Hematopoietic multipotent progenitor cell treated with erythropoietin and hydrocortisone succinate and interleukin-3 and kit ligand, for 15 days (in vitro differentiated cells): Measurements from ENCODE around the gene PKP2.
"Not testable (repeated sequence)": the region's sequence is repeated elsewhere in the genome, so short reads cannot be mapped to it uniquely, and the experiment has no call there.

Source experiments
- DNase-seq: peaks from one replicate; pipeline ENCODE4 v3.0.0-alpha.2; 2015; ENCODE audit warnings: low spot score

The PKP2 gene

DNA sequence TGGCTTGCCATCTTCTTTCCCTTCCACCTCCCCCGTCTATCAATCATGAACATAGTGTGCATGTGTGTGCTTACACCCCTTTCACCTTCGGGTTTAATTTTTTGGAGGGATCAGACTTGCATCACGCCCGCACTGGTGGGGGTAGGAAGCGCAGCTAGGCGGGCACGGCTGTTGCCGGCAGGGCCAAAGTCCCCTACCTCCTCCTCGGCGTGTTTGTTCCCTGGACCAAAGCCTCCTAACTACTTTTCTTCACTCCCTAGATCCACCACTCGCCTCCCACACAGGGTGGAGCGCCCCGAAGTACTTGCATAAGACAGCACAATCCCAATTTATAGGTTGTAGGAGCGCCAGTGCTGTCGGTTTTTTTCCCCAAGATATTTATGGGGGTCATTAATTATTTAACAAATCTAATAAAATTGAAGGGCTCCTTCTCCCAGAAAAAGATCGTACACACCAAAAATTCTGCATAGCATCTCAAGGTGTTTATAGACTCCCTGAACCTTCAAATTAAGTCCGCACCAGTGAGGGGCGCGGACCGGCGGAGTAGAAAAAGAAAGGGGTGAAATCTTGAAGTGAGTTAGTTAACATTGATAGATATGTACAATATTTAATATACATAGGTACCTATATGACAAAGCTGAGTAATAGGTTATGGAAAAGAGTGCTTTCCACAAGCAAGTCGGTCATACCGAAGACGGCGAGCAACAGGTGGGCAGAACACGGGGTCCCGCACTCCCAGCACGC lies 717 bp downstream of the PKP2 start:
- DNase-seq = no peak

DNA sequence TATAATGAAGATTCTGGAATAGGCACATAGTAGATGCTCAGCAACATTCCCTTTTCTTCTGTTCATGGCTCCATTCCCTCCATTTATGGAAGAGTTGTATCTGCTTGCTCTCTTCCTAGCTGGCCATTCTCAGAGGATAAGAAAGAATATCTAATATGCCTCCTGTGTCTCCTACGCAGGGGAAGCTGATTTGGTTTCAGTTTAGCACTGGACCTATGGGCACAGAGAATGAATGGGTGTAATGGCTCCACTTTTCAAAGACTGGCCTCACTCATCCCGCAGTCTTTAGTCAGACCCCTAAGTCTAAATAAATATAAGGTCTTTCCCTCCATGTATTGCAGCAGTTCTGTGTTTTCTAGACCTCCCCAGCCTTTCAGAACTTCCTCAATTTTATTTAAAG lies 2.0 kb downstream of the PKP2 start:
- no peak for DNase-seq

DNA sequence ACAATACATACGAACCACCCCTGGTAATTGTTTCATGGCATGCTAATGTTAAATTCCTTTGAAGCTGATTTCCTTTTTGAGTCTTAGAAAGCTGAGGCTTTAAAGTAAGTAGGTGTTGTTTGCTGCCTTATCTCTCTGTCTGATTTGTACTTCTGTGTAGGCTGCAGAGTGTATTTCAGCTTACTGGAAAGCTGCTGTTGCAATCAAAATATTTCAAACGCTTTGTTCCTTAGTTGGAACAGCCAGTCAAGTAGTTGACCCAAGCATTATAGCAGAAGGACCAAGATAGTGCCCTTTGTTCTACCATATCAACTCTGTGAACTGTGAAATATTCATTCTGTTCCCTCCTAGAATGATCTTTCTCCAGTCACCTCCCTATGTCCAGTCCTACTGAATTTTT lies 3.1 kb downstream of the PKP2 start:
- no peak for DNase-seq

DNA sequence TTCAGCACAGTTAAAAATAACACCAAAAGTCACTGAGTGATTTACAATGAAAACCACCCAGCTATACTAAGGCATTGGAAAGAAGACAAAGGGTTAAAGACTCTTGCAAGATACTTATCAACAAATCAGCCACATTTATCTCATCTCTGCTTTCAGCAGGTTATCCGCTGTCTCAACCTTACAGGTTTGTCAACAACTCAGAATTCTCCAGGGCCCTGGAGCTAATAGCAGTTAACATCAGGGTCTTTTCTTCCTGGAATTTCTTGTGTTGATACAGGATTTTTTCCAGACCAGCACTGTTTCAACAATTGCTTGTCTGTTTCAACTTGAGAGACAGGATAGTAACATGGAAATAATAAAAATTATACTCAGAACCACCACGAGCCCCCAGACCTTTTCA lies 3.5 kb downstream of the PKP2 start:
- no peak for DNase-seq

DNA sequence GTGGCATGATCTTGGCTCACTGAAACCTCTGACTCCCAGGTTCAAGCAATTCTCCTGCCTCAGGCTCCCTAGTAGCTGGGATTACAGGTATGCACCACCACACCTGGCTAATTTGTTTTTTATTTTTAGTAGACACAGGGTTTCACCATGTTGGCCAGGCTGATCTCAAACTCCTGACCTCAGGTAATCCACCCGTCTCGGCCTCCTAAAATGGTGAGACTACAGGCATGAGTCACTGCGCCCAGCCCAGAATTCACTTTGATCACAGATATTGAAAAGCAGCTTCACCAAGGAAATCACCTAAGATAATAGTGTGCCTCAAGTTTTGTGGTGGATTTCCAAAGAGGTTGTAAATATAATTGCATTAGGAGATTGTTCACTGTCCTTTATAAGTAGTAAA lies 4.2 kb downstream of the PKP2 start:
- DNase-seq = not testable (repeated sequence)

DNA sequence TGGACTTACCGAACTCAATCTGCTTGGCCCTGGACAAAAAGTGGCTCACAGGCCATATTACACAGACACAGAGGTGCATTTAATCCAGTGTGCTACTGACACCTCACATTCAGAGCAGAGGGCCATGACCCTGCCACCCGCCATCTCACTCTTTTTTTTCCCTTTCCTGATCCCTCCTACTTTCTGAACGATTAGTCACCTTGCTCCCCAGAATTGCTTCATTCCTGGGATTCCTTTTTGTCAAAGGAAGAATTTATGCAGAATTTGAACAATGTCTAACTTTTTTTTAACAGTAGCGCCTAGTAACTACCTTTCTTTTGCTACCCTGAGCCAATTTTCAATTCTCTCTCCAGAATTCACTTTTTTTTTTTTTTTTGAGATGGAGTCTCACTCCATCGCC lies 4.6 kb downstream of the PKP2 start:
- no peak for DNase-seq

DNA sequence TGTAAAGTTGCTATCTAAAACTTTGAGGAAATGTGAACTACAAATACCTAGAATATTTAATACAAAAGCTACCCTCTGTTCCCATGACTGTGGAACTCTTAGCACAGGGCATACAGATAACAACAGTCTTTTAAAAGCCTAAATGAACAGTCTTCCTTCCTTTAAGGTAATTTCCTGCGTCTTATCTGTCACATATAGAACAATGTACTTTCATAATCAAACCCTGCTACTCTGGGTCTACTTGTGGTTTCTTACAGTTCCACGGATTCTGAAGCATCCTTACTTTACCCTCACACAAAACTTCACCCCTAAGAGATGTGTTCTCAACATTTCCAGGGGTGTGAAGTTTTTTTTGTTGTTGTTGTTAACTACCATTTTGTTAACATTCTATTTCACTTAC lies 5.1 kb downstream of the PKP2 start:
- DNase-seq = no peak

DNA sequence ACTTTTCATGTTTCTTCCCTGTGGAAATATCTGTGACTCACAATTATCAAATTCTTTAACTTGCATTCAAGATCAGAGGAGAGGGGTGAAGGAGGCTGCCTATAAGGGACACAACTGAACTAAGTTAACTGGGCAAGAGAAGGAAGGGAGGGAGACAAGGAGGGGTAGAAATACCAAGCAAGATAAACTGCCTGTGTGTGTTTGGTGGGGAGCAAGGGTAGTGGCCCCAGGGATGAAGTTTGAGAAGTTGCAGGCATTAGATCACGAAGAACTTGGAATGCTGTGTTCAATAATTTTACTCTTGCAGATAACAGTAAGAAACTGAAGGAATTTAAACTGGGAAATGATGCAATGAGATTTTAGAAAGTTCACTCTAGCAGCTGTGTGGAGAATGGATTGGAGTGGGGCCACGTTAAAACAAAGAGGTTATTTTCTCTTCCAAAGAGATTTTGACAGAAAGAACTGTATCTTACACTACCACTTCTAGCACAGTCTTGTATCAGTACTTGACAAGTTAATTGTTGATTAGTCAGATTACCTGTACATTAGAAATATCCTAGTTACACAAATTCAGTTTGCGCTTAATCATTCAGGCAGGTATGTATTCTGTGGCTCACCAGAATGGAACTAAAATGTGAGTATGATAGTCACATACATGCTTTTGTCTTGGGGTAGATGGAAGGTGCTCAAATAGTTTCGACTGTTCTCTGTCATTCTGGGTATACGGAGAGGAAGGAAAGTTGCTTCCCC lies 7.4 kb downstream of the PKP2 start:
- DNase-seq = no peak

DNA sequence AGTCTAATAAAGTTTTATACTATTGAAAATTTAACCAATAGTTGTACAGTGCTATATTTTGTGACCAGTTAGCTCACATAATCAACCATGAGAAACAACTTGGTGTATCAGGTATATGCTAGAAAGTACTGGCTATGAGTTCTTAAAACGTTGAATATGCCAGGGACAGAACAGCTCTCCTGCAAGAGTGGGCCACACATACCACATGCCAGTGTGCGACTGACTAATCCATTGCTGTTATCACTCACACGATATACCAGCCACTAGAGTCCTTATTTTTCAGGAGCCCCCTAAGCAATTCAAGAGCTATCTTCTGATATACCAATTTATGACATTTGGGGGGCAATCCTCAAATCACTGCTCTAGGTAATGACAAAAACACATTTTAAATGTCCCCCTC lies 9.5 kb downstream of the PKP2 start:
- DNase-seq = no peak

DNA sequence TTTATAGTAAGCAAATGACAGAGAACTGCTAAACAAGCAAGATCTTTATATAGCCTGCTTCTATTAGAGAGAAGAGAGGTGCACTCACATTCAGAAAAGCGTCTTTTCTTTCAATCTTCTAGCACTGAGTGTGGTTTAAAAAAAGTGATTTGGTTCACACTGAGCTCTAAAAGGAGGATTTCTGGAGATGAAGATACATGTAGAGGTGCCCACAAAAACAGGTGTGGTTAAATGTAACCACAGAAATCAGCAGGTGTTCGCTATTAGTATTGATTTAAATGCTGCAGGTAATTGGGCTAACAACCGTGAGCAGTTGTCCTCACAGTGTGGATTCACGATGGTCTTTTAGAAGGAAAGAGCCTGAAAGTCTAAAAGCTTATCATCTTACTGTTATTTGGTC lies 10.7 kb downstream of the PKP2 start:
- no peak for DNase-seq

DNA sequence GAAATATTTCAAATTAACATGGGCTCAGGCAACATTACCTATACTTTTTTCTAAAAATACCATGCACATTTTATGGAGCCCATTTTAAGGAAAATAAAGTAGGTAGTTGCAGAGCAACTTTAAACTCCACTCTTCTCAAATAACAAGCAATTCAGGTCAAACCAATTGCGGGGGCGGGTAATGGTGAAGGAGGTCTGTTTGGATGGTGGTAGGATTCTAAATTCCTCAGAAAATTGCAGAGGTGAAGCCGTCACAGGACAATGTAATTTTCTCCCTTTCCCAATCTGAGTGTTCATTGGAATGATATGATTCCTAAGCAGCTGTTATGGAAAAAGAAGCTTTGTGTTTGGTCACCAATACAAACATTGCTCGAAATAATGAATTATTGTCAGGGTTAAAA lies 11.6 kb downstream of the PKP2 start:
- no peak for DNase-seq

DNA sequence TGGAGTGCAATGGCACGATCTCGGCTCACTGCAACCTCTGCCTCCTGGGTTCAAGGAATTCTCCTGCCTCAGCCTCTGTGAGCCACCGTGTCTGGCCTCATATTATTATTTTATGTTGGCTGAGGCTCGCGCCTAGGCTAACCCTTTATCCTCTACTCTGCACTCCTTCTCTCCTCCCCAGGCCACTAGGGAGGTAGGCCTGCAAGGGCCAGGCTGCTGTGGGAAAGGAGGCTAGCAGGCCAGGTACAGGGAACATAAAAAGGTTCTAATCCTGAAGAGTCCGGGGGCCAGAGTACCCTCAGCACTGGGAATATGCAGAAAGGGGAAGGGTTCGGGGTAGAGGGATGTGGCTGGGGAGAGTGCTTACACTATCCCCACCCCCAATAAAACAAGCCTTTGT lies 14.9 kb downstream of the PKP2 start:
- no peak for DNase-seq

DNA sequence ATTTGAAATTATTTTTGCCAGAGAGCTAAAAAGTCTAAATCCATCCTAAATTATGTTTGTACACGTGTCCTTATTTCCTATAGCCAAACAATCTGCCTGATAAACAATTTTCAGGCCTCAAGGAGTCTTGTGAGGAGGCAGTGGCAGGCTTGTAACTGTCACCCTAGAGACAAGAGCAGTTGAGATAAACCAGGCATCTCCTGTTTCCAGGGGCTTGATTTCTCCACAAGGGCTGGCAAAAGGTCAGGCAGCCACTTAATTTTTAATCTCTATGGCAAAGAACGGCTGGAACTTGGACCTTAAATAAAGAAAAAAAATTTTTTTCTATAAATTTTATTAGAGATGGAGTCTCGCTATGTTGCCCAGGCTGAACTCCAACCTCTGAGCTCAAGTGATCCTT lies 15.5 kb downstream of the PKP2 start:
- DNase-seq = no peak

DNA sequence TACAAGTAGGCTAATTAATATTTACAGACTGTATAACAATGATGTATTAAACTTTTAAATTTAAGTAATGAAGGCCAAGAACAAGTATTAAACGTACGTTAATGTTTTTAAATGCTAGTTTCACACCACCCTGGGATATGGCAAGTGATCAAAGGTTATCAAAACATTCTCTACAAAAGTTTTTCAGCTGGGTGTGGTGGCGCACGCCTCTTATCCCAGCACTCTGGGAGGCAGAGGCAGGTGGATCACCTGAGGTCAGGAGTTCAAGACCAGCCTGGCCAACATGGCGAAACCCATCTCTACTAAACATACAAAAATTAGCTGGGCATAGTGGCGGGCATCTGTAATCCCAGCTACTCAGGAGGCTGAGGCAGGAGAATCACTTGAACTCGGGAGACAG lies 17.5 kb downstream of the PKP2 start:
- not testable (repeated sequence) for DNase-seq

DNA sequence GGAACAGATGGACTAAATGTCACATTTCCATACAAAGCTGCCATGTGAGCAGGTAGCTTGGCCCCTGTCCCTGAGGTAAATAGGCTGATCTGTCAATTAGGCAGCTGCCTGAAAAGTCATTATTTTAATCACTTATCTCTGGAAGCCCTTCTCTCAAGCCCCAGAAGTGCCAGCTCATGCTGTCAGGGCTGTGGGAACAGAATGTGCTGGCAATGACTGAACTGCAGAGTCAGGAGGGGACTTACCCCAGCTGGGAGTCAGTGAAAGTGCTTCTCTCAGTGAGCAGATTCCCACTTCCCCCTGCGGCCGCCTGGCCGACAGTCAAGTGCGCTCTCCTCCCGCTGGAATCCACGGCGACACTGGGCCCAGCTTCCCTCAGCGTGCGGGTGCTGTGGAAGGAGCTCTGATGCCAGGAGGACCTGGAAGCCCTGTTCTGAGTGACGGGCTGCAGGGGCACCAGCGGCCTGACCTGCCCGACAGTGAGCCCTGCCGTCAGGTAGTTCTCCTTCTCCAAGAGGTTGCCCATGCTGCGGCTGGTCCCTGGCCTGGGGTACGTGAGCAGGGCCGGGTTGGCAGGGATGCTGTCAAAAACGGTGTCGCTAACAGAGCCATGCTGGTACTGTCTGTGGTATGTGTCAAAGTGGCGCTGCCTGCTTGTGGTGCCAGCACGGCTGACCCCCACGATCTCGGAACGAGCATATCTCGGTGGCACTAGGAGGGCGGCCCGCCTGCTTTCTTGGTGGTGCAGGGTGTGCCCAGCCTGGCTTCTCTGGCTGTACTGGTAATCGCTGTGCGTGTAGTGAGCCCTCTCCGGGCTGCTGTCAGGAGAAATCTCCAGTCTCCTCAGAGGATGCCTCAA lies 18.7 kb downstream of the PKP2 start:
- no peak for DNase-seq

DNA sequence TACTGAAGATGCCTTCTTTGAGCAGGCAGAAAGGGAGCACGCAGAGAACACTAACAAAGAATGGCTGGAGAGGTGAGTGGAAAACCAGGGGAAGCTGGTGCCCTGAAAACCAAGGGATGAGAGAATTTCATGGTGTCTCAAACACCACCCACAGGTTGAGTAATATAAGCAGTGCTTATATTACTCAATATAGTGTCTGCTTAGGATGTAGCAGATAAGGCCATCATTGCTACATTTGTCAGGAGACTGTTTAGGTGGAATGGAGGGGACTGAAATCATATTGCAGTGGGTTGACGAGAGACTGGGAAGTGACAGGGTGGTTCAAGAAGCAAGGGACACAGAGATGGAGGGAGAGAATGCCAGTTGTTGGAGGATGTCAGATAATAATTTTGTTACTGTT lies 20.6 kb downstream of the PKP2 start:
- no peak for DNase-seq

DNA sequence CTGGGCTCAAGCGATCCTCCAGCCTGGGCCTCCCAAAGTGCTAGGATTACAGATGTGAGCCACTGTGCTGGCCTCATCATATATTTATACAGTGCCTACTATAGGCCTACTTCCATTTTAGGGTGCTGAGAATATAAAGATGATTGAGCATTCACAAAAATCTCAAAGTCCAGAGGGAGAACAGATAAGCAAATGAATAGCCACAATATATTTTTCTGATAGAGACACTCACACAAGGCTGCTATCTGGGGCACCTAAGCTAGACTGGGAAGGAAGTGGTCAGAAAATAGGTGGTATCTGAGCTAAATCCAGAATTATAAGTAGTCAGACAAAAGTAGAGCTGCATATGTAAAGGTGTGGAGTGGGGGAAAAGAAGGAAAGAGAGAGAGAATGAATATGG lies 21.6 kb downstream of the PKP2 start:
- DNase-seq = no peak

DNA sequence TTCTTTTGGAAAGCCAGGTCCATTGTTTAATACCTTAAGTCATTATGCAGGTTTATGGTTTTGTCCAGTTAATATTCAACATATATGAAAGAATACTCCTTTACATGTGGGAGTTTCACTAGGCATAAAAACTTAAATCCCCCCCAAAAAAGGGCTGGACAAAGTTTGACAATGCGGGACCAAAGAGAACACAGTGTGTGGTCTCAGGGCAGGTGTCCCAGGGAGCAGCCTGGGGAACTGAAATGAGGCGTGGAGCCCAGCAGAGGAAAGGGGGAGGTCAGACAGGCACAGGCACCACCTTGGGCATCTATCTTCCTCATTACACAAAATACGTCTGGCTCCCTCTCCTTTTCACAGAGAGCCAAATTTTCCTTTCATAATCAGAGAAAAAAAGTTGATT lies 22.5 kb downstream of the PKP2 start:
- DNase-seq = no peak

DNA sequence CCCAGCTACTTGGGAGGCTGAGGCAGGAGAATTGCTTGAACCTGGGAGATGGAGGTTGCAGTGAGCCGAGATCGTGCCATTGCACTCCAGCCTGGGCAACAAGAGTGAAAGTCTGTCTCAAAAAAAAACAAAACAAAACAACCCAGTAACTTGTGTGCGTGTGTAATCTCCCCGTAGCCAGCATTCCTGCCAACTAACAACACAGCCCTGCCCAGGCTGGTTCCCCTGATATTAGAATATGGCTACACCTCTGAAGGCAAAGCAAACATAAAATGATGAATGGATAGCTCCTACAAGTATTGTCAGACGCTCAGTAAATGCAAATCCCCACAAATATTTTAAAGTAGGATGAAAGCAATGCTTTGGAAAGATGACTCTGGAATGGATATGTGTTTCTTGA lies 24.2 kb downstream of the PKP2 start:
- DNase-seq = not testable (repeated sequence)

DNA sequence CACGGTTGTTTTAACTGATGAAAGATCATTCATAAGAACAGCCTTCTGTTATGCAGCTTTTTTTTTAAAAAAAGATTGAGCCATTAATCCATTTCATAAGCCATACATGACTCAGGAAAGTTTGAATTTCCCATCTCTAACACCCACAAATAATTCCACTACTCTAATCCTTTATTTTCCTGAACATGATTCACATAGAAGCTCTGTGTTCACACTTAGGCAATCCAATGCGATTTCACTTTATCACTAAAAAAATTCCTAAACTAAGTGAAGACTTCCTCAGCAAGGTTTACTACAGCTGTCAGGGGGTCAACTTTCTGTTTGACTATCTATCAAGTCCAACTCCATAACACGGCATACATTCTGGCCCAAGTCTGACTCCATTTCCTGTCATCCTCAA lies 25.9 kb downstream of the PKP2 start:
- no peak for DNase-seq

DNA sequence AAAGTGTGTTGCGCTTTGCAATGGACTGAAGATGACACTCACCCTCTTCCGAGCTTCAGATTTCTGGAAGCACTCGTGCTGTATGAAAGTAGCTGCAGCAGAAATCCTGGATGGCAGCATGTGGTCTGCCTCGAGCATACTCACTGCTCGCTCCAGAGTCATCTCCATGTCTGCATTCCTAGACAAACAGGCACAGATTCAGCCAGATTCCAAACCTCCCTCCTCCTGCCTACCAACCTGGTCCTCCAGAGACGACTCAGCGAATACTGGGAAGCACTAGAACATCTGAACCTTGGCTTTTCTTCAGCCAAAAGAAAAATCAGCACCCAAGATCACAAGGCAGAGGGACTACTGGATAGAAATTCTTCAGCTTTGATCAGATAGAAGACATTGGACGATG lies 27.7 kb downstream of the PKP2 start:
- no peak for DNase-seq

DNA sequence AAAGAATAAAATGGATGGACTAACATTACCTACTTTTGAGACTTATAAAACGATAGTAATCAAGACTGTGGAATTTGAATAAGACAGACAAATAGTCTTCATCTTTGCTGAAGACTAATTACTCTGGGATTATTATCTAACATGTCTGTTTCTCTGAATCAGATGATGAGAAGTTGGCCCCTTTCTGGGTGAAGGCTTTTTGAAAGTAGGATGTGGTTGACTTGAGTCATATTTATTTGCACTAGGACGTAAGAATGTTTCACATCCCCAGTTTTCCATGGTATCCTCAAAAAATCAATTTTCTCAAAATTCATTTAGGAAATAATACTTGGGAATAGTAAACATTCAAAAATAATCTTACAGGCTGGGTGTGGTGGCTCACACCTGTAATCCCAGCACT lies 31.8 kb downstream of the PKP2 start:
- DNase-seq = no peak

DNA sequence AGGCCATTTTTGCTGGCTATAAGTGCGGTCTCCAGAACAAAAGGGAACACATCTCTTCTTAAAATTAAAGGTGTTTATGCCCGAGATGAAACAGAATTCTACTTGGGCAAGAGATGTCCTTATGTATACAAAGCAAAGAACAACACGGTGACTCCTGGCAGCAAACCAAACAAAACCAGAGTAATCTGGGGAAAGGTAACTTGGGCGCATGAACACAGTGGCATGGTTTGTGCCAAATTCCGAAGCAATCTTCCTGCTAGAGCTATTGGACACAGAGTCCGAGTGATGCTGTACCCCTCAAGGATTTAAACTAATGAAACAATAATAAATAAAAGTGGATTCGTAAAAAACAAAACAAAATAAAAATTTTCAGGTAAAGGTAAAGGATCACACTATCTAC lies 33.4 kb downstream of the PKP2 start:
- DNase-seq = no peak
